SK-N-SH (cell line): ENCODE results near the gene GSDMA. TPM values are rescaled to one million over a fixed set of nuclear protein-coding genes. Genes with fewer than 3 reads are reported as not detected.
A peak's percentile ranks its signal among the peaks of the same experiment; 100 is the strongest.

ENCODE experiments used
- CHD2 ChIP-seq: fragments of 150-350 bp; IDR thresholded peaks from 2 replicates; pipeline ENCODE4 v1.6.1; 2018; ENCODE audit warnings: low read length; ENCODE audit not compliant: partially characterized antibody
- ELF1 ChIP-seq: IDR thresholded peaks from 2 replicates; pipeline ENCODE4 v1.4.0; 2012
- EZH2phosphoT487 ChIP-seq: fragments of 200-600 bp; sonication (generic); IDR thresholded peaks from 2 replicates; pipeline ENCODE4 v1.6.1; 2017; ENCODE audit warnings: low read depth, mixed run types, mild to moderate bottlenecking, antibody characterized with exemption, moderate library complexity, borderline replicate concordance
- FOSL2 ChIP-seq: IDR thresholded peaks from 2 replicates; pipeline ENCODE4 v1.4.0; 2012; ENCODE audit warnings: low read depth, mild to moderate bottlenecking, moderate library complexity, borderline replicate concordance
- FOXJ3 ChIP-seq: sonication (generic); formaldehyde crosslinking; IDR thresholded peaks from 2 replicates; pipeline ENCODE4 v1.5.1; 2020; ENCODE audit warnings: mild to moderate bottlenecking, missing genetic modification reagents
- FOXM1 ChIP-seq: IDR thresholded peaks from 2 replicates; pipeline ENCODE4 v1.4.0; 2012; ENCODE audit warnings: low read depth, mild to moderate bottlenecking
- GABPA ChIP-seq: IDR thresholded peaks from 2 replicates; pipeline ENCODE4 v1.4.0; 2012; ENCODE audit warnings: low read depth, mild to moderate bottlenecking
- GATA2 ChIP-seq: sonication (generic); formaldehyde crosslinking; IDR thresholded peaks from 2 replicates; pipeline ENCODE4 v1.5.0; 2020; ENCODE audit warnings: mild to moderate bottlenecking, missing genetic modification reagents
- MEF2A ChIP-seq: IDR thresholded peaks from 2 replicates; pipeline ENCODE4 v1.4.0; 2012; ENCODE audit warnings: low read depth, borderline replicate concordance
- MXI1 ChIP-seq: IDR thresholded peaks from 2 replicates; pipeline ENCODE4 v1.6.1; 2012; ENCODE audit warnings: mild to moderate bottlenecking, low read depth, low read length, improper control_type of control experiment
- NFIC ChIP-seq: IDR thresholded peaks from 2 replicates; pipeline ENCODE4 v1.4.0; 2012; ENCODE audit warnings: borderline replicate concordance
- NRF1 ChIP-seq: IDR thresholded peaks from 2 replicates; pipeline ENCODE4 v1.6.1; 2012; ENCODE audit warnings: low read depth, mild to moderate bottlenecking, low read length
- POLR2AphosphoS5 ChIP-seq: IDR thresholded peaks from 2 replicates; pipeline ENCODE4 v1.6.1; 2012; ENCODE audit warnings: low read depth, low read length
- RFX5 ChIP-seq: IDR thresholded peaks from 2 replicates; pipeline ENCODE4 v1.6.1; 2012; ENCODE audit warnings: mild to moderate bottlenecking, improper control_type of control experiment, low read length
- SIN3A ChIP-seq: IDR thresholded peaks from 2 replicates; pipeline ENCODE4 v1.6.1; 2012; ENCODE audit warnings: low read depth, mild to moderate bottlenecking, low read length, moderate library complexity, borderline replicate concordance
- polyA plus RNA-seq, 3 experiments: library from polyadenylated mRNA; depleted of rRNA; stranded (reverse); fragments of >200 nt; gene quantifications; 2 replicates each; pipeline ENCODE4 v1.2.3, GENCODE V29; 2012
- TF ChIP-seq, protein P1 (sequence below): IDR thresholded peaks from 2 replicates; pipeline ENCODE4 v1.4.0; 2012; ENCODE audit warnings: low read depth, borderline replicate concordance
- TF ChIP-seq, protein P2 (sequence below): IDR thresholded peaks from 2 replicates; pipeline ENCODE4; 2012
- TF ChIP-seq, protein P3 (sequence below): IDR thresholded peaks from 2 replicates; pipeline ENCODE4 v1.4.0; 2012; ENCODE audit warnings: low read depth
- TF ChIP-seq, protein P4 (sequence below): fragments of 200-600 bp; sonication (generic); IDR thresholded peaks from 2 replicates; pipeline ENCODE4 v1.6.1; 2017; ENCODE audit warnings: antibody characterized with exemption, mild to moderate bottlenecking, moderate library complexity

The GSDMA gene
- polyA plus RNA-seq, 1 of the 3 experiments (the other 2 are of a cell fraction): not detected

DNA sequence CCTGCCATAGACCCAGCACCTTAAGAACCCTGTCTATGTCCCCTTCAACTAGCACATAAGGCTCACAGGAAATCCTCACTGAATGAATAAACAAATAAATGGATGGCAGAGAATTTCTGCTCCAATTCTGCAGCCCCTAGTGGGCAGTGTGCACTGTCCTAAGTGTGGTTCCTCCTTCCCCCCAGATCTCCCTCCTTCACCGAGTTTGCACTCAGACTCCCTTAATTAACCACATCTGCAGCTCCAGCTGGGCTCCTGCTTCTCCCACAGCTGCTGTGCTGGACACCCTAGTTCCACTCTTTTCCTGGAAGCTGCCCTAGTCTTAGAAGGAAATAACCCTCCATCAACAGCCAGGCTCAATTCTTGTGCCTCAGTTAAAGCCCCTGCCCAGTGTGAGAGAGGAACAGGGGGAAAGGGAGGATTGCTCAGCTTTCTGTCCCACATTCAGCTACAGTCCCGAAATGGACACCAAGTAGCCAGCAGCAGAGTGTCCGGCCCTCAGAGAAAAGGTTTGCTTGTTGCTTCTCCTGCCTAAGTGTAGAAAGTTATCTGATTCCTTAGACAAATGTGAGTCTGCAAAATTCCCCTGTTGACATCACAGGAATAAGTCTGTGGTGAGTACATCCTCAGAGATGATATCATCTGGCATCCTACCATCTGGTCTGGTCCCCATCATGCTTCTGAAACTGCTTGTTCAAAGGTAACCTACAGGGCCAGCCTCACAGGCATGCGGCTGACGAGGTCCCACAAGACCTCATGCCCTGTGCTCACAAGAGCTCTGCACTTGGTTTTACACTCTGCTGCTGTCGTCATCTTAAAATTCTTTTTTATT is 23.0 kb upstream of the GSDMA start (continued):
- TF ChIP-seq, protein P1, sequence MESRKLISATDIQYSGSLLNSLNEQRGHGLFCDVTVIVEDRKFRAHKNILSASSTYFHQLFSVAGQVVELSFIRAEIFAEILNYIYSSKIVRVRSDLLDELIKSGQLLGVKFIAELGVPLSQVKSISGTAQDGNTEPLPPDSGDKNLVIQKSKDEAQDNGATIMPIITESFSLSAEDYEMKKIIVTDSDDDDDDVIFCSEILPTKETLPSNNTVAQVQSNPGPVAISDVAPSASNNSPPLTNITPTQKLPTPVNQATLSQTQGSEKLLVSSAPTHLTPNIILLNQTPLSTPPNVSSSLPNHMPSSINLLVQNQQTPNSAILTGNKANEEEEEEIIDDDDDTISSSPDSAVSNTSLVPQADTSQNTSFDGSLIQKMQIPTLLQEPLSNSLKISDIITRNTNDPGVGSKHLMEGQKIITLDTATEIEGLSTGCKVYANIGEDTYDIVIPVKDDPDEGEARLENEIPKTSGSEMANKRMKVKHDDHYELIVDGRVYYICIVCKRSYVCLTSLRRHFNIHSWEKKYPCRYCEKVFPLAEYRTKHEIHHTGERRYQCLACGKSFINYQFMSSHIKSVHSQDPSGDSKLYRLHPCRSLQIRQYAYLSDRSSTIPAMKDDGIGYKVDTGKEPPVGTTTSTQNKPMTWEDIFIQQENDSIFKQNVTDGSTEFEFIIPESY: no peak
- TF ChIP-seq ELF1 (no peak), FOSL2 (peak; percentile 72; the same call in 1 of the 2 replicates), NFIC (peak; percentile 72), POLR2AphosphoS5 (peak; percentile 55; the same call in 1 of the 2 replicates), EZH2phosphoT487 (no peak), GABPA (no peak), MEF2A (no peak), CHD2 (no peak), FOXM1 (no peak), NRF1 (no peak), SIN3A (no peak), FOXJ3 (CRISPR knock-in tag) (no peak), RFX5 (peak; percentile 80; the same call in 1 of the 2 replicates), GATA2 (CRISPR knock-in tag) (no peak), MXI1 (no peak)
- TF ChIP-seq, protein P2, sequence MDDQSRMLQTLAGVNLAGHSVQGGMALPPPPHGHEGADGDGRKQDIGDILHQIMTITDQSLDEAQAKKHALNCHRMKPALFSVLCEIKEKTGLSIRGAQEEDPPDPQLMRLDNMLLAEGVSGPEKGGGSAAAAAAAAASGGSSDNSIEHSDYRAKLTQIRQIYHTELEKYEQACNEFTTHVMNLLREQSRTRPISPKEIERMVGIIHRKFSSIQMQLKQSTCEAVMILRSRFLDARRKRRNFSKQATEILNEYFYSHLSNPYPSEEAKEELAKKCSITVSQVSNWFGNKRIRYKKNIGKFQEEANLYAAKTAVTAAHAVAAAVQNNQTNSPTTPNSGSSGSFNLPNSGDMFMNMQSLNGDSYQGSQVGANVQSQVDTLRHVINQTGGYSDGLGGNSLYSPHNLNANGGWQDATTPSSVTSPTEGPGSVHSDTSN: peak; percentile 82
- TF ChIP-seq, protein P3, sequence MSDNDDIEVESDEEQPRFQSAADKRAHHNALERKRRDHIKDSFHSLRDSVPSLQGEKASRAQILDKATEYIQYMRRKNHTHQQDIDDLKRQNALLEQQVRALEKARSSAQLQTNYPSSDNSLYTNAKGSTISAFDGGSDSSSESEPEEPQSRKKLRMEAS: peak; percentile 92
- TF ChIP-seq, protein P4, sequence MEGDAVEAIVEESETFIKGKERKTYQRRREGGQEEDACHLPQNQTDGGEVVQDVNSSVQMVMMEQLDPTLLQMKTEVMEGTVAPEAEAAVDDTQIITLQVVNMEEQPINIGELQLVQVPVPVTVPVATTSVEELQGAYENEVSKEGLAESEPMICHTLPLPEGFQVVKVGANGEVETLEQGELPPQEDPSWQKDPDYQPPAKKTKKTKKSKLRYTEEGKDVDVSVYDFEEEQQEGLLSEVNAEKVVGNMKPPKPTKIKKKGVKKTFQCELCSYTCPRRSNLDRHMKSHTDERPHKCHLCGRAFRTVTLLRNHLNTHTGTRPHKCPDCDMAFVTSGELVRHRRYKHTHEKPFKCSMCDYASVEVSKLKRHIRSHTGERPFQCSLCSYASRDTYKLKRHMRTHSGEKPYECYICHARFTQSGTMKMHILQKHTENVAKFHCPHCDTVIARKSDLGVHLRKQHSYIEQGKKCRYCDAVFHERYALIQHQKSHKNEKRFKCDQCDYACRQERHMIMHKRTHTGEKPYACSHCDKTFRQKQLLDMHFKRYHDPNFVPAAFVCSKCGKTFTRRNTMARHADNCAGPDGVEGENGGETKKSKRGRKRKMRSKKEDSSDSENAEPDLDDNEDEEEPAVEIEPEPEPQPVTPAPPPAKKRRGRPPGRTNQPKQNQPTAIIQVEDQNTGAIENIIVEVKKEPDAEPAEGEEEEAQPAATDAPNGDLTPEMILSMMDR: peak; percentile 68
- TF ChIP-seq, all 33 proteins: peak for 13
